Measurements from ENCODE around the gene POLK.

DNA sequence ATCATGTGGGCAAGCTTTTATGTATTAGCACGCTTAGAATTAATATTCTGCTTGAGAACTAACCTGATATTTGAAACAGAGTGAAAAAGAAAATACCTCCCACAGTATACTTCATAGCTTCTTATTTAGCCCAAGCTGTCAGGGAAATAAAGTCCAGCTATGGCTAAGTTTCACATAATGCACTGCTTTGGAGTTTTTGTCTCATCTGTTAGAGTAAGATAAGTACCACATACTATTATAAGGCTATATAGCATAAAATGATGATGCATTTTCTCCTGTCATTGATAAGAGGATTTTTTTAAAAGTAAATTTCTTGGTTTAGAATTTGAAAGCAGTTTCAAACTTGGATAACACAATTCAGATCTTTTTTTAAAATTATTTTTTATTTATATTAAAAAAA lies 97.2 kb downstream of the POLK start:
- TF ChIP-seq POLR2A (IDR thresholded peaks at IDR 0.05; ENCODE audit: low read depth, low read length) = no peak
- TF ChIP-seq POLR2AphosphoS5 (IDR thresholded peaks at IDR 0.05; ENCODE audit: low read depth, low read length) = no peak

Data from GM12892 (cell line).